ENCODE data around the gene KCNT2. TPM values are rescaled to one million over a fixed set of nuclear protein-coding genes. Genes with fewer than 3 reads are reported as not detected.

KCNT2 gene
- total and polyA plus RNA-seq, 4 donors: 1.7 to 11.2 (median 6.8) TPM

DNA sequence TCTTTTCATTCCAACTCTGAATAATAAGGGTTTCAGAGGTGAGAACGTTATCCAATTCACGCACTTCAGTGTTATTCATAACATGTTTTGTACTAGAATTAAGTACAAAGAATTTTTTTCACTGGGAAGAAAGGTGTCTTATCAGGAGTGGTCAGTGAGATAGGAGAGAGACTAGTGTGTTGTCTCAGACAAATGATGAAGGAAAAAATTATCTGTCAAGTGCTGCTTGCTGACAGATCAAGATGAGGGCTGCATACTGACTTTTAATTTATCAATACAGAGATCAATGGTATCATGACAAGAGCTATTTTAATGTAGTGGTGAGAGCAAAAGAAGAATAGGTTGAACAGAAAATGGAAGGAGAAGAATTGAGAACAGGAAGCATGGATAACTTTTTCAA lies 402.4 kb downstream of the KCNT2 start:
- Histone ChIP-seq H3K9ac (ENCODE audit: low read depth in 1 of 2, low read length in 2 of 2) (no peak overlapping the region), H3K27me3 (ENCODE audit: control insufficient read depth in 4 of 4, insufficient read depth in 4 of 4, low read length in 3 of 4) (no peaks in the 10 kb centered on the region), H3K36me3 (ENCODE audit: control insufficient read depth in 4 of 4, insufficient read depth in 3 of 4, low read depth in 1 of 4, low read length in 3 of 4) (no peaks in the 10 kb centered on the region), H3K4me3 (ENCODE audit: low read depth in 1 of 3, low read length in 3 of 3) (no peak overlapping the region), H3K9me3 (ENCODE audit: control insufficient read depth in 4 of 4, low read length in 3 of 4) (no peaks in the 10 kb centered on the region), H3K27ac (ENCODE audit: low read depth in 1 of 2, low read length in 2 of 2) (no peak overlapping the region), H3K4me1 (ENCODE audit: control insufficient read depth in 4 of 4, insufficient read depth in 4 of 4, low read length in 3 of 4) (no peaks in the 10 kb centered on the region)
- TF ChIP-seq SP1 (IDR thresholded peaks at IDR 0.05): no peak
- WGBS: 75% methylated on average over 2 of the region's 2 CpGs
- no peak for DNase-seq (ENCODE audit: low spot score)

DNA sequence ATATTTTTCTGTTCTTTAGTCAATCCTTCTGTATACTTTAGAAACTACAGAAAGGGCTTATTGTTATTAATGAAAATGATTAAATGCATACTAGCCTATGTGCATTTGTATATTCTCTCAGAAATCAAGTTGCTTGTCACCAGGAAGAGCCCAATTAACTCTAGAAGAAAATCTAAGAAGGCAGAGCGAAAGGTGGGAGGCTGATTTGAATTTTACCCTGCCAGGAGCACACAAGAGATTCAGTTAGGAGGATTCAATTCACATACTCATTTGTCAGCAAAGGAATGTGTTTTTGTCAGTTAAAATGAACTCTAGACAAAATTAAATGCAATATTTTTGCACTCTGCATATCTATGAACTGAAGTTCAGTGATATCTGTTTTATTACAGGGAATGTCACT lies 411.8 kb downstream of the KCNT2 start:
- WGBS: 82% methylated on average over 1 of the region's 1 CpG
- no peaks in the 10 kb centered on the region for H3K27me3 ChIP-seq (ENCODE audit: control insufficient read depth in 4 of 4, insufficient read depth in 4 of 4, low read length in 3 of 4)

DNA sequence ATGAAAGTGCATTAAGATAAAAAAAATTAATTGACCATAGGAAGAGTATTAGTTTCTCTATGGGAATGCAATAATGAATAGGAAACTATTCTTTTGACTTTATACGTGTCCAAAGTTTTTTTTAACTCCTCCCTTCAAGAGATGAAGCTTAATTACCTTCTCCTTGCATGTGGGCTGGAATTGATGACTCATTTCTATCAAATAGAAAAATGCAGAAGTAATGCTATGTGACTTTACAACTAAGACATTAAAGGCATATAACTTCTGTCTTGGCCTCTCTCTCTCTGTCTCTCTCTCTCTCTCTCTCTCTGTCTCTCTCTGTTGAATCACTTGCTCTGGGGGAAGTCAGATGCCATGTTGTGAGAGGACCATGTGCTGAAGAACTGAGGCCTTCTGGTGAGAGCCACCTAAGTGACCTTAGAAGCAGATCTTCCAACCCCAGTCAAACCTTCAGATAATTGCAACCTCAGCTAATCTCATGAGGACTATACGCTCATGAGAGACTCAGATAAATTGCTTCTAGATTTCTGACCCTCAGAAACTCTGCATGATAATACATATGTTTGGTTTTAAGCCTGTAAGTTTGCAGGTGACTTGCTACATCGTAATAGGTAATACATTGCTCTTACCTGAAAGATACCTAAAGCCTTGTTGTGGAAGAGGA lies 414.2 kb downstream of the KCNT2 start:
- Histone ChIP-seq H3K27ac (ENCODE audit: low read depth in 1 of 2, low read length in 2 of 2) (no peak overlapping the region), H3K27me3 (ENCODE audit: control insufficient read depth in 4 of 4, insufficient read depth in 4 of 4, low read length in 3 of 4) (no peaks in the 10 kb centered on the region), H3K4me3 (ENCODE audit: low read depth in 1 of 3, low read length in 3 of 3) (no peak overlapping the region), H3K36me3 (ENCODE audit: control insufficient read depth in 4 of 4, insufficient read depth in 3 of 4, low read depth in 1 of 4, low read length in 3 of 4) (no peaks in the 10 kb centered on the region), H3K9me3 (ENCODE audit: control insufficient read depth in 4 of 4, low read length in 3 of 4) (no peaks in the 10 kb centered on the region), H3K4me1 (ENCODE audit: control insufficient read depth in 4 of 4, insufficient read depth in 4 of 4, low read length in 3 of 4) (no peaks in the 10 kb centered on the region), H3K9ac (ENCODE audit: low read depth in 1 of 2, low read length in 2 of 2) (no peak overlapping the region)
- no peak for DNase-seq (ENCODE audit: low spot score)
- WGBS: 29% methylated on average over 3 of the region's 3 CpGs
- TF ChIP-seq NR2F2 (IDR thresholded peaks at IDR 0.05) (no peak), RAD21 (IDR thresholded peaks at IDR 0.05) (no peak), HNF4A (conservative IDR thresholded peaks at IDR 0.05) (no peak), SP1 (IDR thresholded peaks at IDR 0.05) (no peak), YY1 (IDR thresholded peaks at IDR 0.05) (no peak), TAF1 (conservative IDR thresholded peaks at IDR 0.05) (no peak), EGR1 (IDR thresholded peaks at IDR 0.05; ENCODE audit: low read depth in 2 of 2) (no peak), JUND (IDR thresholded peaks at IDR 0.05) (no peak), FOXA1 (IDR thresholded peaks at IDR 0.05) (no peak), GABPA (IDR thresholded peaks at IDR 0.05 in 1 of 2, conservative IDR thresholded peaks at IDR 0.05 in 1 of 2) (no peak)
- TF ChIP-seq, protein P1, sequence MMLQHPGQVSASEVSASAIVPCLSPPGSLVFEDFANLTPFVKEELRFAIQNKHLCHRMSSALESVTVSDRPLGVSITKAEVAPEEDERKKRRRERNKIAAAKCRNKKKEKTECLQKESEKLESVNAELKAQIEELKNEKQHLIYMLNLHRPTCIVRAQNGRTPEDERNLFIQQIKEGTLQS (IDR thresholded peaks at IDR 0.05): no peak
- TF ChIP-seq, protein P2, sequence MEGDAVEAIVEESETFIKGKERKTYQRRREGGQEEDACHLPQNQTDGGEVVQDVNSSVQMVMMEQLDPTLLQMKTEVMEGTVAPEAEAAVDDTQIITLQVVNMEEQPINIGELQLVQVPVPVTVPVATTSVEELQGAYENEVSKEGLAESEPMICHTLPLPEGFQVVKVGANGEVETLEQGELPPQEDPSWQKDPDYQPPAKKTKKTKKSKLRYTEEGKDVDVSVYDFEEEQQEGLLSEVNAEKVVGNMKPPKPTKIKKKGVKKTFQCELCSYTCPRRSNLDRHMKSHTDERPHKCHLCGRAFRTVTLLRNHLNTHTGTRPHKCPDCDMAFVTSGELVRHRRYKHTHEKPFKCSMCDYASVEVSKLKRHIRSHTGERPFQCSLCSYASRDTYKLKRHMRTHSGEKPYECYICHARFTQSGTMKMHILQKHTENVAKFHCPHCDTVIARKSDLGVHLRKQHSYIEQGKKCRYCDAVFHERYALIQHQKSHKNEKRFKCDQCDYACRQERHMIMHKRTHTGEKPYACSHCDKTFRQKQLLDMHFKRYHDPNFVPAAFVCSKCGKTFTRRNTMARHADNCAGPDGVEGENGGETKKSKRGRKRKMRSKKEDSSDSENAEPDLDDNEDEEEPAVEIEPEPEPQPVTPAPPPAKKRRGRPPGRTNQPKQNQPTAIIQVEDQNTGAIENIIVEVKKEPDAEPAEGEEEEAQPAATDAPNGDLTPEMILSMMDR (IDR thresholded peaks at IDR 0.05; ENCODE audit: low read depth, low read length, missing input control): no peak
- TF ChIP-seq, protein P3, sequence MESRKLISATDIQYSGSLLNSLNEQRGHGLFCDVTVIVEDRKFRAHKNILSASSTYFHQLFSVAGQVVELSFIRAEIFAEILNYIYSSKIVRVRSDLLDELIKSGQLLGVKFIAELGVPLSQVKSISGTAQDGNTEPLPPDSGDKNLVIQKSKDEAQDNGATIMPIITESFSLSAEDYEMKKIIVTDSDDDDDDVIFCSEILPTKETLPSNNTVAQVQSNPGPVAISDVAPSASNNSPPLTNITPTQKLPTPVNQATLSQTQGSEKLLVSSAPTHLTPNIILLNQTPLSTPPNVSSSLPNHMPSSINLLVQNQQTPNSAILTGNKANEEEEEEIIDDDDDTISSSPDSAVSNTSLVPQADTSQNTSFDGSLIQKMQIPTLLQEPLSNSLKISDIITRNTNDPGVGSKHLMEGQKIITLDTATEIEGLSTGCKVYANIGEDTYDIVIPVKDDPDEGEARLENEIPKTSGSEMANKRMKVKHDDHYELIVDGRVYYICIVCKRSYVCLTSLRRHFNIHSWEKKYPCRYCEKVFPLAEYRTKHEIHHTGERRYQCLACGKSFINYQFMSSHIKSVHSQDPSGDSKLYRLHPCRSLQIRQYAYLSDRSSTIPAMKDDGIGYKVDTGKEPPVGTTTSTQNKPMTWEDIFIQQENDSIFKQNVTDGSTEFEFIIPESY (IDR thresholded peaks at IDR 0.05): no peak
- TF ChIP-seq, protein P4, sequence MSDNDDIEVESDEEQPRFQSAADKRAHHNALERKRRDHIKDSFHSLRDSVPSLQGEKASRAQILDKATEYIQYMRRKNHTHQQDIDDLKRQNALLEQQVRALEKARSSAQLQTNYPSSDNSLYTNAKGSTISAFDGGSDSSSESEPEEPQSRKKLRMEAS (IDR thresholded peaks at IDR 0.05): no peak

More for the DNA sequence above, 411.8 kb downstream of the KCNT2 start:
- Histone ChIP-seq H3K4me3 (ENCODE audit: low read depth in 1 of 3, low read length in 3 of 3) (no peak overlapping the region), H3K4me1 (ENCODE audit: control insufficient read depth in 4 of 4, insufficient read depth in 4 of 4, low read length in 3 of 4) (no peaks in the 10 kb centered on the region), H3K36me3 (ENCODE audit: control insufficient read depth in 4 of 4, insufficient read depth in 3 of 4, low read depth in 1 of 4, low read length in 3 of 4) (no peaks in the 10 kb centered on the region), H3K9me3 (ENCODE audit: control insufficient read depth in 4 of 4, low read length in 3 of 4) (no peaks in the 10 kb centered on the region), H3K9ac (ENCODE audit: low read depth in 1 of 2, low read length in 2 of 2) (no peak overlapping the region), H3K27ac (ENCODE audit: low read depth in 1 of 2, low read length in 2 of 2) (no peak overlapping the region)
- TF ChIP-seq, protein P1 (IDR thresholded peaks at IDR 0.05): no peak
- no peak for TF ChIP-seq EGR1 (IDR thresholded peaks at IDR 0.05; ENCODE audit: low read depth in 2 of 2)
- no peak for TF ChIP-seq FOXA1 (IDR thresholded peaks at IDR 0.05)
- TF ChIP-seq, protein P5, sequence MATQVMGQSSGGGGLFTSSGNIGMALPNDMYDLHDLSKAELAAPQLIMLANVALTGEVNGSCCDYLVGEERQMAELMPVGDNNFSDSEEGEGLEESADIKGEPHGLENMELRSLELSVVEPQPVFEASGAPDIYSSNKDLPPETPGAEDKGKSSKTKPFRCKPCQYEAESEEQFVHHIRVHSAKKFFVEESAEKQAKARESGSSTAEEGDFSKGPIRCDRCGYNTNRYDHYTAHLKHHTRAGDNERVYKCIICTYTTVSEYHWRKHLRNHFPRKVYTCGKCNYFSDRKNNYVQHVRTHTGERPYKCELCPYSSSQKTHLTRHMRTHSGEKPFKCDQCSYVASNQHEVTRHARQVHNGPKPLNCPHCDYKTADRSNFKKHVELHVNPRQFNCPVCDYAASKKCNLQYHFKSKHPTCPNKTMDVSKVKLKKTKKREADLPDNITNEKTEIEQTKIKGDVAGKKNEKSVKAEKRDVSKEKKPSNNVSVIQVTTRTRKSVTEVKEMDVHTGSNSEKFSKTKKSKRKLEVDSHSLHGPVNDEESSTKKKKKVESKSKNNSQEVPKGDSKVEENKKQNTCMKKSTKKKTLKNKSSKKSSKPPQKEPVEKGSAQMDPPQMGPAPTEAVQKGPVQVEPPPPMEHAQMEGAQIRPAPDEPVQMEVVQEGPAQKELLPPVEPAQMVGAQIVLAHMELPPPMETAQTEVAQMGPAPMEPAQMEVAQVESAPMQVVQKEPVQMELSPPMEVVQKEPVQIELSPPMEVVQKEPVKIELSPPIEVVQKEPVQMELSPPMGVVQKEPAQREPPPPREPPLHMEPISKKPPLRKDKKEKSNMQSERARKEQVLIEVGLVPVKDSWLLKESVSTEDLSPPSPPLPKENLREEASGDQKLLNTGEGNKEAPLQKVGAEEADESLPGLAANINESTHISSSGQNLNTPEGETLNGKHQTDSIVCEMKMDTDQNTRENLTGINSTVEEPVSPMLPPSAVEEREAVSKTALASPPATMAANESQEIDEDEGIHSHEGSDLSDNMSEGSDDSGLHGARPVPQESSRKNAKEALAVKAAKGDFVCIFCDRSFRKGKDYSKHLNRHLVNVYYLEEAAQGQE (IDR thresholded peaks at IDR 0.05): no peak
- no peak for TF ChIP-seq RAD21 (IDR thresholded peaks at IDR 0.05)
- TF ChIP-seq TAF1 (conservative IDR thresholded peaks at IDR 0.05): no peak
- TF ChIP-seq GABPA (IDR thresholded peaks at IDR 0.05 in 1 of 2, conservative IDR thresholded peaks at IDR 0.05 in 1 of 2): no peak
- no peak for TF ChIP-seq HNF4G (IDR thresholded peaks at IDR 0.05)
- no peak for TF ChIP-seq JUND (IDR thresholded peaks at IDR 0.05)
- TF ChIP-seq, protein P4 (IDR thresholded peaks at IDR 0.05): no peak
- no peak for DNase-seq (ENCODE audit: low spot score)

All from liver (tissue), 9 donors.